HL-60 (cell line): Measurements from ENCODE around the gene MC1R.

ENCODE experiments used
- DNase-seq, 2 experiments: peaks; one replicate each; pipeline ENCODE4 v3.0.0-alpha.2; 2010 to 2020; ENCODE audit warnings: low read depth in 1 of 2, low spot score in 1 of 2
- H3K27ac ChIP-seq: fragments of 250-450 bp; sonication (Bioruptor Pico); replicated peaks from 2 replicates; pipeline ENCODE4 v1.5.1; 2020; ENCODE audit warnings: mild to moderate bottlenecking, moderate library complexity
- H3K27me3 ChIP-seq: fragments of 250-450 bp; sonication (Bioruptor Pico); 2 replicates; pipeline ENCODE4 v1.5.1; 2021; ENCODE audit warnings: mild to moderate bottlenecking, moderate library complexity; ENCODE audit not compliant: insufficient read depth, poor library complexity, severe bottlenecking
- H3K4me3 ChIP-seq: replicated peaks from 2 replicates; pipeline ENCODE4 v1.5.1; 2011; ENCODE audit warnings: mild to moderate bottlenecking, control low read depth, low read length; ENCODE audit not compliant: insufficient read depth
- GABPA ChIP-seq: IDR thresholded peaks from 2 replicates; pipeline ENCODE4 v1.6.1; 2012; ENCODE audit warnings: low read depth
- POLR2AphosphoS5 ChIP-seq: IDR thresholded peaks from 2 replicates; pipeline ENCODE4 v1.6.1; 2012; ENCODE audit warnings: low read depth
- SPI1 ChIP-seq: IDR thresholded peaks from 2 replicates; pipeline ENCODE4 v1.6.1; 2012; ENCODE audit warnings: low read depth, mild to moderate bottlenecking, borderline replicate concordance
- TF ChIP-seq, protein P1 (sequence below): IDR thresholded peaks from one replicate; pipeline ENCODE4 v1.5.1; 2011; ENCODE audit warnings: low read length, control low read depth, inconsistent platforms; ENCODE audit not compliant: insufficient read depth
- TF ChIP-seq, protein P2 (sequence below): IDR thresholded peaks from 2 replicates; pipeline ENCODE4 v1.6.1; 2012; ENCODE audit warnings: low read depth; ENCODE audit not compliant: insufficient replicate concordance

The MC1R gene

DNA sequence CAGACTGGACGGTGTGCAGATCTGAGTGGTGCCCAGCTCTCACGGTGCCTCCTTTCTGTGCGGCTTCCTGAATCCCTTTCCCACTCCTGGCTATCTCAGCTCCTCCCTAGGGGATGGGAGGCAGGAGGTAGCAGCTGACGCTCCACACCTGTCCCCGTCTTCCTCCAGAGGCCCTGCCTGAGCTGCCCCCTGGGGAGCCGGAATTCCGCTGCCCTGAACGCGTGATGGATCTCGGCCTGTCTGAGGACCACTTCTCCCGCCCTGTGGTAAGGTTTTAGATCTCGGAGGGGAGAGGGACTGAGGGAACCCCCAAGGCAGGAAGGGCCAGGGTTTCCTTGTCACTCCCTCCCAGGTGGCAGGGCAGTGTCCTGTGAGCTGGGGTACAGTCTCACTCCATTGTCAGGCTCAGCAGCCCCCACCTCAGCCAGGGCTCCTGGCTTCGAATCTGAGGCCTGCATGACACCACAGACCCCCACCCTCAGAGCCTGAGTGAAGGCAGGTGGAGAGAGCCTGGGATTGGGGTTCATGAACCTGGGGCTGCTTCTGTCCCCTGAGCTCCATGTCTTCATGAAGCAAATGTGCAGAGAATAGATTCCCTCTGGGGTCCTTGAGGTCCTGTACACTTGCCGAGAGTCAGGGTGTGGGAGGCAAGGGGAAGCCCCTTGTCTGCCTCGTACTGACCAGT is 36.5 kb downstream of the MC1R start:
- H3K4me3 ChIP-seq: no peak overlapping the region
- no peak for TF ChIP-seq POLR2AphosphoS5
- TF ChIP-seq, protein P1, sequence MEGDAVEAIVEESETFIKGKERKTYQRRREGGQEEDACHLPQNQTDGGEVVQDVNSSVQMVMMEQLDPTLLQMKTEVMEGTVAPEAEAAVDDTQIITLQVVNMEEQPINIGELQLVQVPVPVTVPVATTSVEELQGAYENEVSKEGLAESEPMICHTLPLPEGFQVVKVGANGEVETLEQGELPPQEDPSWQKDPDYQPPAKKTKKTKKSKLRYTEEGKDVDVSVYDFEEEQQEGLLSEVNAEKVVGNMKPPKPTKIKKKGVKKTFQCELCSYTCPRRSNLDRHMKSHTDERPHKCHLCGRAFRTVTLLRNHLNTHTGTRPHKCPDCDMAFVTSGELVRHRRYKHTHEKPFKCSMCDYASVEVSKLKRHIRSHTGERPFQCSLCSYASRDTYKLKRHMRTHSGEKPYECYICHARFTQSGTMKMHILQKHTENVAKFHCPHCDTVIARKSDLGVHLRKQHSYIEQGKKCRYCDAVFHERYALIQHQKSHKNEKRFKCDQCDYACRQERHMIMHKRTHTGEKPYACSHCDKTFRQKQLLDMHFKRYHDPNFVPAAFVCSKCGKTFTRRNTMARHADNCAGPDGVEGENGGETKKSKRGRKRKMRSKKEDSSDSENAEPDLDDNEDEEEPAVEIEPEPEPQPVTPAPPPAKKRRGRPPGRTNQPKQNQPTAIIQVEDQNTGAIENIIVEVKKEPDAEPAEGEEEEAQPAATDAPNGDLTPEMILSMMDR: no peak
- TF ChIP-seq GABPA: no peak
- no peak for TF ChIP-seq SPI1
- TF ChIP-seq, protein P2, sequence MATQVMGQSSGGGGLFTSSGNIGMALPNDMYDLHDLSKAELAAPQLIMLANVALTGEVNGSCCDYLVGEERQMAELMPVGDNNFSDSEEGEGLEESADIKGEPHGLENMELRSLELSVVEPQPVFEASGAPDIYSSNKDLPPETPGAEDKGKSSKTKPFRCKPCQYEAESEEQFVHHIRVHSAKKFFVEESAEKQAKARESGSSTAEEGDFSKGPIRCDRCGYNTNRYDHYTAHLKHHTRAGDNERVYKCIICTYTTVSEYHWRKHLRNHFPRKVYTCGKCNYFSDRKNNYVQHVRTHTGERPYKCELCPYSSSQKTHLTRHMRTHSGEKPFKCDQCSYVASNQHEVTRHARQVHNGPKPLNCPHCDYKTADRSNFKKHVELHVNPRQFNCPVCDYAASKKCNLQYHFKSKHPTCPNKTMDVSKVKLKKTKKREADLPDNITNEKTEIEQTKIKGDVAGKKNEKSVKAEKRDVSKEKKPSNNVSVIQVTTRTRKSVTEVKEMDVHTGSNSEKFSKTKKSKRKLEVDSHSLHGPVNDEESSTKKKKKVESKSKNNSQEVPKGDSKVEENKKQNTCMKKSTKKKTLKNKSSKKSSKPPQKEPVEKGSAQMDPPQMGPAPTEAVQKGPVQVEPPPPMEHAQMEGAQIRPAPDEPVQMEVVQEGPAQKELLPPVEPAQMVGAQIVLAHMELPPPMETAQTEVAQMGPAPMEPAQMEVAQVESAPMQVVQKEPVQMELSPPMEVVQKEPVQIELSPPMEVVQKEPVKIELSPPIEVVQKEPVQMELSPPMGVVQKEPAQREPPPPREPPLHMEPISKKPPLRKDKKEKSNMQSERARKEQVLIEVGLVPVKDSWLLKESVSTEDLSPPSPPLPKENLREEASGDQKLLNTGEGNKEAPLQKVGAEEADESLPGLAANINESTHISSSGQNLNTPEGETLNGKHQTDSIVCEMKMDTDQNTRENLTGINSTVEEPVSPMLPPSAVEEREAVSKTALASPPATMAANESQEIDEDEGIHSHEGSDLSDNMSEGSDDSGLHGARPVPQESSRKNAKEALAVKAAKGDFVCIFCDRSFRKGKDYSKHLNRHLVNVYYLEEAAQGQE: no peak
- no peaks in the 10 kb centered on the region for H3K27me3 ChIP-seq
- DNase-seq: no peak
- no peak overlapping the region for H3K27ac ChIP-seq

DNA sequence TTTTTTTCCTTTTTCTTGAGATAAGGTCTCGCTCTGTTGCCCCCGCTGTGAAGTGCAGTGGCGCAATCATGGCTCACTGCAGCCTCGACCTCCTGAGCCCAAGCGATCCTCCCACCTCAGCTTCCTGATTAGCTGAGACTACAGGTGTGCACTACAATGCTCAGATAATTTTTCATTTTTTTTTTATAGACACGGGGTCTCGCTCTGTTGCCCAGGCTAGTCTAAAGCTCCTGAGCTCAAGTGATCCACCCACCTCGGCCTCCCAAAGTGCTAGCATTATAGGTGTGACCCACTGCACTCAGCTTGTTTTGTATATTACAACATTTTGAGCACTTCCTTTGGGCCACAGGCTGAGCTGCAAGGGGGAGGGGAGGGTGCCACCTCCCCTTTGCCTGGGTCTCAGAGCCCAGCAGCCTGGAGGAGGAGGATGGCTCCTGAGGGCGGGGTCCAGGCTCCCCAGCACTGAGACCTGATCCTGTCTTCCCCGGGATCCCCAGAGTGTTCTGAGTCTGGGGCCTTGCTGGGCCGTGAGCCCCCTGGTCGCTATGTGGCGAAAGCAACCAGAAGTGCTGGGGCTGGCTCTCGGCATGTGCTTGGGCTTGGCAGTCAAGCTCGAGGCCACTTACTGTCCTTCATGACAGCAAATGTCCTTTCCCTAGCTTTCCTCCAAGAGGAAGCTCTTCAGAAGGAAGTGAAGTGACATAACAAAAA is 38.0 kb downstream of the MC1R start:
- H3K27ac ChIP-seq: peak overlapping the region; percentile 82
- no peaks in the 10 kb centered on the region for H3K27me3 ChIP-seq
- peak in 1 of 2 experiments; percentile 59 for DNase-seq
- H3K4me3 ChIP-seq: no peak overlapping the region; the same call in 1 of the 2 replicates
- TF ChIP-seq SPI1: peak; percentile 62; the same call in 1 of the 2 replicates
- TF ChIP-seq, protein P2: no peak

DNA sequence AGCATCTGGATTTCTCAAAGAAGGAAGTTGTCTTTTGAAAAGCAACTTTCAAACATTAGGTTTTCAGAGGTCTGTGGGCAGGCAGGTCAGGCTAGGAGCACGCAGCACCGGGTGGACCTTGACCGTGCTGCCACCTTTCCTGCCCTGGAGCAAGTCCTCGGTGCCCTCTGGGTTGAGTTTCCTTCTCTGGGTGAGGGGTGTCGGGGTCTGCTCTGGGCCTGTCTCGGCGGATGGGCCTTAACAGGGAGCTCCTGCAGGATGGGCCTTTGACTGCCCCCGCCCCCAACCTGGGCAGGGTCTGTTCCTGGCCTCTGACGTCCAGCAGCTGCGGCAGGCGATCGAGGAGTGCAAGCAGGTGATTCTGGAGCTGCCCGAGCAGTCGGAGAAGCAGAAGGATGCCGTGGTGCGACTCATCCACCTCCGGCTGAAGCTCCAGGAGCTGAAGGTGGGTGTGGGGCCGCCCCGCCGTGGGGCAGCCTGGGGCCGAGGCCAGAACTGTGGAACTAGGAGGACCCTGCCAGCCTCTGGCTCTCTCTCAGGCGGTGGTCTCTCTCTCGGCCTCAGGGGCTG is 38.6 kb downstream of the MC1R start:
- Histone ChIP-seq H3K27me3 (no peaks in the 10 kb centered on the region), H3K4me3 (peak overlapping the region; percentile 31), H3K27ac (peak overlapping the region; percentile 82)
- DNase-seq: no peak
- TF ChIP-seq, protein P1: no peak
- TF ChIP-seq SPI1 (no peak; the same call in 1 of the 2 replicates), POLR2AphosphoS5 (no peak), GABPA (no peak)
- TF ChIP-seq, protein P2: no peak
